HG03432 (cell line): ENCODE results near the gene SOX18.
"Not testable (repeated sequence)": the region's sequence is repeated elsewhere in the genome, so short reads cannot be mapped to it uniquely, and the experiment has no call there.

Source experiments
- ATAC-seq: cut with Tn5 transposase; IDR thresholded peaks from one replicate; pipeline ENCODE4 v1.9.1; 2021; ENCODE audit warnings: mild to moderate bottlenecking, moderate library complexity; ENCODE audit not compliant: unreplicated experiment

SOX18 gene

DNA sequence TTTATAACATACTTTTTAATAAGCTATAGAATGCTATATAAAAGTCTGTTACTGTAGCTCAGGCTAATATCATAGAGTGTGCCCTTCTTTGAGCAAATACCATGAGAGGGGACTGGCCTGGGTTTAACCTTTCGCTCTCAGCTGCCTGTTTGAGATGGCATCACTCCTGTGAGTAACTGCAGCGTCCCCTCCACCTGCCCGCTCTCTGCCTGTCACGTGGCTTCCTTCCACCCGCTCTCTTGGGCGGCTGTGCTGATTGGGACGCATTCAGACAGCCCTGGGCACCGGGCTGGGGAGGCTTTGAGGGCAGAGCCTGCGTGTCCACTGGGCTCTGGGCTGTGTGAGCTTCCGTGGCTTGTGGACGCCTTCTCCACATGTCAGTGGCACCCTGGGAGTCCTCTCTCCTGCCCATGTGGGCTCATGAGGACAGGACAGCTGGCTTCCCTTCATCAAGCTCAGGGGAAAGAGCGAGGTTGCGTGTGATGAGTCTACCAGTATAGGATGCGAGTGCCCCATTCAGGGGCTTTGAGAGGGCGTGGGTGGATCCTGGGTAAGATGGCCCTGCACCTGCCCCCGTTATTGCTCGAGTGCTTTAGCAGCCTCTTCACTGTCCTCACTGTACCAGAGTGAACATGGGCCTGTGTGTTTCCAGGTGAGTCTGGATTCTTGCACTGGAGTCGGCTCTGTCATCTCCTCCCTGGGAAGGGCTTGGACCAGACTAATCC lies 24.2 kb downstream of the SOX18 start:
- ATAC-seq = no peak

GRCh38 chr20:64024141-64024990 lies 25.1 kb downstream of the SOX18 start:
- no peak for ATAC-seq

DNA sequence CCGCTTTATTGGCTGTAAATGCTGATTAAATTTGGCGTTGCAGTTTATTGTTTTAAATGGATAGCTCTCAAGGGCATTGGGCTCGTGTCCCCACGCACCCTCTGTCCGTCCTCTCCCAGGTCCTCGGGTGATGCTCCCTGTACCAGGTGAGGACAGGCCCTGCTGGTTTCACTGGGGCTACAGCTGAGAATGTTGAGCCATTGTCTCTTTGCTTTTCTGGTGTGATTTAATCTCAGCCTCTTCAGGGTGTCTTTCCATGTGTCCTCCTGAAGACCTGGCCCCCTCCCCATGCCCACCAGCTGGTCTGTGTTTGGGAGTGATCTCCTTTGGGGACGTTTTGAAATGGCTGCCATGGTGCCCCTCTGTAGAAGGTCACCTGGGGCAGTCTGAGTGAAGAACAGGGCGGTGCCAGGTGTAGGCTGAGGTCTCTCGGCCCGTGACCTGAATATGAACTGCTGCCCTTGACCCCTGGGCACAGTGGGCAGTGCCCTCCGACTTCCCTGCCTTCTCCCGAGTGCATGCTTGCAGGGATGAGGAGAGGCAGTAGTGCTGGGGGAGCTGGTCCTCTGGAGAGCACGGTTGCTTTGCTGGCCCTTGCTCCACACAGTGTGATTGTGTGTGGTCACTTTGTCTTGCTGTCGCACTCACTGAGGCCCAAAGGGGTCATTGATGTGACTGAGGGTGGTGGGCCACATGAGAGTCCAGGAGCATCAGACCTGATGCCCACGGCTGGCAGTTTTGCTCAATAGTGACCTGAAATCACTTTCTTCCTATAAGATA lies 25.9 kb downstream of the SOX18 start:
- ATAC-seq = no peak

DNA sequence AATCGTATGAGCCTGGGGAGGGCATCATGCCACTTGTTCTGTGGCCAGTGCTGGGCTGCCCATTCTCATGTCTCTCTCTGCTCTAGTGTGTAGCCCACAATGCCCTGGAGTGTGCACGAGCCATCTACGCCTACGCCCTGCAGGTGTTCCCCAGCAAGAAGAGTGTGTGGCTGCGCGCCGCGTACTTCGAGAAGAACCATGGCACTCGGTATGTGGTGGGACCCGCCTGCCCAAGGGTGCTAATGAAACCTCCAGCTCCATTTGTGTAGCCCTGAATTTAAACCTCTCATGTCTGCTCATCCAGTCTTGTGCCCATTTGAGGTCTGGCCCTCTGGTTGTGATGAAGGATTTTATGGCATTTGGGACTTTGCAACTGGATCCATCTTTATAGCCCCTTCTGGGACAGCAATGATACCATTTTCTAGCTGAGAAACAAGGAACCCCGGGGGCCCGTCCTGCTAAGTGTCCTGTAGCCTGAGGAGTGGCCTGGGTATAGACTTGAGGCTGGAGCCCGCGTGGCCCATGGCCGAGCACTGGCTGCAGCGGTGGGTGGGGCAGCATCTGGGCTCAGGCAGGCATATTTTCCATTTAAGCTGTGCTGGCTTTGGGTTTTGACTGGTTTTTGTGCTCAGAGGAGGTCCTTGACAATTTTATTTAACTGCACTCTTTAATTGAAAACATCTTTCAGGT lies 26.6 kb downstream of the SOX18 start:
- no peak for ATAC-seq

GRCh38 chr20:64021124-64021975 lies 28.1 kb downstream of the SOX18 start:
- no peak for ATAC-seq

GRCh38 chr20:64015635-64016034 lies 33.8 kb downstream of the SOX18 start:
- no peak for ATAC-seq

DNA sequence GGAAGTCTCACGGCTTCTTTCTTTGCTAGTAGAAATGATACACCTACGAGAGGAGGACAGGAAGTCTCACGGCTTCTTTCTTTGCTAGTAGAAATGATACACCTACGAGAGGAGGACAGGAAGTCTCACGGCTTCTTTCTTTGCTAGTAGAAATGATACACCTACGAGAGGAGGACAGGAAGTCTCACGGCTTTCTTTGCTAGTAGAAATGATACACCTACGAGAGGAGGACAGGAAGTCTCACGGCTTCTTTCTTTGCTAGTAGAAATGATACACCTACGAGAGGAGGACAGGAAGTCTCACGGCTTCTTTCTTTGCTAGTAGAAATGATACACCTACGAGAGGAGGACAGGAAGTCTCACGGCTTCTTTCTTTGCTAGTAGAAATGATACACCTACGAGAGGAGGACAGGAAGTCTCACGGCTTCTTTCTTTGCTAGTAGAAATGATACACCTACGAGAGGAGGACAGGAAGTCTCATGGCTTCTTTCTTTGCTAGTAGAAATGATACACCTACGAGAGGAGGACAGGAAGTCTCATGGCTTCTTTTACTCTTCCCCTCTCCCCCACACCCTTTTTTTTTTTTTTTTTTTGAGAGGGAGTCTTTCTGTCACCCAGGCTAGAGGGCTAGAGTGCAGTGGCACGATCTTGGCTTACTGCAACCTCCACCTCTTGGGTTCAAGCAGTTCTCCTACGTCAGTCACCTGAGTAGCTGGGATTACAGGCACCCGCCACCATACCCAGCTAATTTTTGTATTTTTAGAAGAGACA lies 36.9 kb downstream of the SOX18 start:
- ATAC-seq = not testable (repeated sequence)

DNA sequence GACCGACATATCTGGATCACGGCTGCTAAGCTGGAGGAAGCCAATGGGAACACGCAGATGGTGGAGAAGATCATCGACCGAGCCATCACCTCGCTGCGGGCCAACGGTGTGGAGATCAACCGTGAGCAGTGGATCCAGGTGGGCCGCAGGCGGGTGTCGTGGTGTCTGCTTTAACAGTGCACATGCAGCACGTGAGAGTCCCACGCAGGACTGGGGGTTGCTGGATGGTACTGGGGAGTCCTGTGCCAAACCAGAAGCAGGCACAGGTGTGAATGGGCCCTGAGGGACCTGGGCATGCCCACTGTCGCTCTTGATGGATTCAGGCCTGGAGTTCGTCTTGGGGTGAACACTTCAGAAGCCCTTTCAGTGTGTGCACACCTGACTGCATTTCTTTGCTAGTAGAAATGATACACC lies 38.1 kb downstream of the SOX18 start:
- ATAC-seq = peak; percentile 40

DNA sequence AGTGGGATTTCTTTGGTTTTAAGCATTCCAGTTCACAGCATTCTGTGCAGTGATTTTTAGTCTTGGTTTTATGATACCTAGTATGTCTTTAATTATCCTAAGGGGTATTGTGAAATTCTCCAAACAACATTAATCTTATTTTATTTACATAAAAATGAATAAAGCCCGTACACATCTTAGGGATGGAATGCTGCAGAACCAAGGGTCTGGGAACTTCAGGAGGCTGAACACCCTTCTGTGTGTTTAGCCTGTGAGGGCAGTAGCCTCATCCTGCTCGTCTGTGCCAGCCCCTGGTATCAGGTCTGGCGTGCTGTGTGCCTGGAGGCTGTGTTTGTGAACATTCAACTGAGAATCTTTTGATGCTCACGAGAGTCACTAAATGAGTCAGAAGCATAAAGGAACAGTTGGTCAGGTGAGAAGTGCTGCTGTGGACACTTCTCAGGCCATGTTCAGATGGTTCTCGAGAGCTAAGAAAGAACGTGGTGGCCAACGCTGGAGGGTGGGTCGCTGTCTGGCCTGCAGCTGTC lies 38.7 kb downstream of the SOX18 start:
- ATAC-seq = peak; percentile 61

- ATAC-seq = no peak
These were observed 39.5 kb downstream of the SOX18 start for GRCh38 chr20:64009811-64010387.

DNA sequence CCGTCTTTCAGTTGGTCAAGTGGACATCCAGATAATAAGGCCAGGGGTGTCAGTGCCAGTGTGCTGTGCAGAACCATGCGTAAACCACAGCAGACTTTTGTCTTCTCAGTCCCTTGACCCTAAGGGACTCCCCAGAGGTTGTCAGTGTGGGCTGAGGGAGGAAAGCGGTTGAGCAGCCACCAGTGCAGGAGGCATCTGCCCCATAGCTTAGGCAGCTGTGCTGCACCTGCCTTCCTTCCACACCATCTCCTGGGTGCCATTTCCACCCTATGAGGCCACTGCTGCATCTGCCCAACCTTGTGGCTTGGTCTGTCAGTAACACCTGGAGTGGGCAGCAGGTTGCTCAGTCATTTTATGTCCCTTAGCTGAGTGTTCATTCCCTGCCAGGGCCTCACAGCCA lies 42.5 kb downstream of the SOX18 start:
- no peak for ATAC-seq

DNA sequence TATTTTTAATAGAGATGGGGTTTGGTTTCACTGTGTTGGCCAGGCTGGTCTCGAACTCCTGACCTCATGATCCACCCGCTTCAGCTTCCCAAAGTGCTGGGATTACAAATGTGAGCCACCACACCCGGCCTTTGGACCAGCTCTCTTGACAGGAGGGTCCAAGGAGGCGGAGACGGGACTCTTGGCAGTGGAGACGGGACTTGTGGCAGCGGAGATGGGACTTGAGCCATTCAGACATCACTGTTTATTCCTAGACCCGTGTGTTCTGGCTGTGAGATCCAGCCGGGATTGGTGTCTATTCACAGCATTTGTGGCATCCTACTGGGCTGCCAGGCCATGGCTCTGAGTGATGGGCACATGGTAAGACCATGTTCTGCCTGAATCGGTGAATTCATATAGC lies 42.9 kb downstream of the SOX18 start:
- no peak for ATAC-seq

DNA sequence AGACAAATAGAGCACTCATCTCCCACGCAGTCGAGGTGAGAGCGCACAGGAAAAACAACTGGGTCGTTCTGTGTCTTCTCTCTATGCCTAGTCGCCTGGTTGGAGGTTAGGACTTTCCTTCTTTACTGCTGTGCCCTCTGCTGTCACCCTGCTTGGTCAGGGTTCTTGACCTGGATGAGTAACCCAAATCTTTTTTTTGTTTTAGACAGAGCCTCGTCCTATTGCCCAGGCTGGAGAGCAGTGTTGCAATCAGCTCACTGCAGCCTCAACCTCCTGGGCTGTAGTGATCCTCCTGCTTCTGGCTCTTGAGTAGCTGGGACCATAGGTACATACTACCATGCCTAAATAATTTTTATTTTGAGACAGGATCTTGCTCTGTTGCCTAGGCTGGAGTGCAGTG lies 44.0 kb downstream of the SOX18 start:
- ATAC-seq = no peak

GRCh38 chr20:64003960-64004725 lies 45.3 kb downstream of the SOX18 start:
- ATAC-seq = no peak

DNA sequence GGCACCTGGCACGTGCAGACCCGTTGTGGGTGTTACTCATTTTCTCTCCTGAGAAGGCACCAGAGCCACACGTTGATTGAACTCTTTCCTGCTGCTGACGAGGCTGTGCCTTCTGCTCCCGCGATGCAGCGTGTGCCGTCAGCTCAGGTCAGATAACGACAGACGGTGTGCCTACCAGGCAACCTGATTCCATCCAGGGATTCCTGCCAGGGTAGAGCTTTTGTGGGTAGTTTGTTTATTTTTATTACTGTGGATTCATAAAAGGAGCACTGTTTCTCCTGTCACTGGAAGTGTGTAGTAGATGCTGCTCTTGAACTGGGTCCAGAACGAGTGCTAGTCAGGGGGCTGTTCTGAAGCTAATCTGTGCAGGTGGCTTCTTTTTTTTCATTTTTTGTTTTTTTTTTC lies 47.8 kb downstream of the SOX18 start:
- no peak for ATAC-seq

- ATAC-seq = no peak
These were observed 48.5 kb downstream of the SOX18 start for GRCh38 chr20:64000906-64001305.
